ENCODE data around the gene NRXN2.

The NRXN2 gene

DNA sequence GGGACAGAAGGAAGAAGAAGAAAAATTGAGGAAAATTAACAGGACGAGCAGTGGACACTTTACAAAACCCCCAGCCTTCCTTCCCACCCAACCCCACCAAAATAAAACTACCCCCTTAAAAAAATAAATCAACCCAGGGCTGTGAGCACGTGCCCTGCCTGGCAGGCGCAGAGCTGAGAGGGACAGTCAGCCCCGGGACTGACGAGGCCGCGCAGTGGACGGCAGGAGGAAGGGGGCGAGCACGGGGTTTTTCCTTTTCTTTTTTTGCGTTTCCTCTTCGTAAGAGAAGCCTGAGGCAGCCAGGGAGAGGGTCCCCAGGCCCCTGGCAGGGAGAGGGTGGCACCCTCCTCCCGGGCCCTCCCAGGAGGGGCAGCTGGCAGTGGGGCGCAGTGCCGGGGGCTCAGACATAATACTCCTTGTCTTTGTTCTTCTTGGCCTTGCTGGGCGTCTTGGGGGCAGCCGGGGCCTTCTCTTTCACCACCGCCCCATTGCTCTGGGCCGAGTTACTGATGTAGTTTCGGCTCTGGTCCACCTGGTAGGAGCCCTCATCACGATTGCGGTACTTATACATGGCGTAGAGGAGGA is 116.1 kb downstream of the NRXN2 start:
- Histone ChIP-seq H3F3A (ENCODE audit: control insufficient read depth, insufficient read depth) (no peaks in the 10 kb centered on the region), H3K27ac (ENCODE audit: low read depth, low read length) (no peak overlapping the region), H3K36me3 (ENCODE audit: control insufficient read depth, low read length) (no peaks in the 10 kb centered on the region), H3K79me2 (ENCODE audit: control insufficient read depth, low read length) (no peaks in the 10 kb centered on the region), H3K4me1 (ENCODE audit: control insufficient read depth, low read length) (no peaks in the 10 kb centered on the region), H3K9me3 (ENCODE audit: control insufficient read depth, insufficient read depth, low read length) (no peaks in the 10 kb centered on the region), H3K4me3 (ENCODE audit: low read length) (no peak overlapping the region), H3K4me2 (ENCODE audit: low read length) (no peak overlapping the region), H3K27me3 (ENCODE audit: control insufficient read depth, low read length) (peaks cover 8% of the 10 kb centered on the region), H3K9me2 (replicated peaks; ENCODE audit: control insufficient read depth, low read length) (no peaks in the 10 kb centered on the region), H4K20me1 (ENCODE audit: control insufficient read depth, insufficient read depth, low read depth, low read length) (no peaks in the 10 kb centered on the region)
- TF ChIP-seq, protein P1, sequence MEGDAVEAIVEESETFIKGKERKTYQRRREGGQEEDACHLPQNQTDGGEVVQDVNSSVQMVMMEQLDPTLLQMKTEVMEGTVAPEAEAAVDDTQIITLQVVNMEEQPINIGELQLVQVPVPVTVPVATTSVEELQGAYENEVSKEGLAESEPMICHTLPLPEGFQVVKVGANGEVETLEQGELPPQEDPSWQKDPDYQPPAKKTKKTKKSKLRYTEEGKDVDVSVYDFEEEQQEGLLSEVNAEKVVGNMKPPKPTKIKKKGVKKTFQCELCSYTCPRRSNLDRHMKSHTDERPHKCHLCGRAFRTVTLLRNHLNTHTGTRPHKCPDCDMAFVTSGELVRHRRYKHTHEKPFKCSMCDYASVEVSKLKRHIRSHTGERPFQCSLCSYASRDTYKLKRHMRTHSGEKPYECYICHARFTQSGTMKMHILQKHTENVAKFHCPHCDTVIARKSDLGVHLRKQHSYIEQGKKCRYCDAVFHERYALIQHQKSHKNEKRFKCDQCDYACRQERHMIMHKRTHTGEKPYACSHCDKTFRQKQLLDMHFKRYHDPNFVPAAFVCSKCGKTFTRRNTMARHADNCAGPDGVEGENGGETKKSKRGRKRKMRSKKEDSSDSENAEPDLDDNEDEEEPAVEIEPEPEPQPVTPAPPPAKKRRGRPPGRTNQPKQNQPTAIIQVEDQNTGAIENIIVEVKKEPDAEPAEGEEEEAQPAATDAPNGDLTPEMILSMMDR (IDR thresholded peaks at IDR 0.05; ENCODE audit: low read depth, low read length, poor library complexity, severe bottlenecking): no peak
- TF ChIP-seq EZH2phosphoT487 (IDR thresholded peaks at IDR 0.05; ENCODE audit: borderline replicate concordance, low read length): no peak

- Histone ChIP-seq H3K36me3 (ENCODE audit: control insufficient read depth, low read length) (no peaks in the 10 kb centered on the region), H3F3A (ENCODE audit: control insufficient read depth, insufficient read depth) (no peaks in the 10 kb centered on the region), H3K27me3 (ENCODE audit: control insufficient read depth, low read length) (peaks cover 8% of the 10 kb centered on the region), H3K9me3 (ENCODE audit: control insufficient read depth, insufficient read depth, low read length) (no peaks in the 10 kb centered on the region), H4K20me1 (ENCODE audit: control insufficient read depth, insufficient read depth, low read depth, low read length) (no peaks in the 10 kb centered on the region), H3K4me2 (ENCODE audit: low read length) (no peak overlapping the region), H3K79me2 (ENCODE audit: control insufficient read depth, low read length) (no peaks in the 10 kb centered on the region), H3K4me3 (ENCODE audit: low read length) (no peak overlapping the region), H3K27ac (ENCODE audit: low read depth, low read length) (no peak overlapping the region), H3K9me2 (replicated peaks; ENCODE audit: control insufficient read depth, low read length) (no peaks in the 10 kb centered on the region), H3K4me1 (ENCODE audit: control insufficient read depth, low read length) (no peaks in the 10 kb centered on the region)
- no peak for TF ChIP-seq EZH2phosphoT487 (IDR thresholded peaks at IDR 0.05; ENCODE audit: borderline replicate concordance, low read length)
- TF ChIP-seq, protein P1 (IDR thresholded peaks at IDR 0.05; ENCODE audit: low read depth, low read length, poor library complexity, severe bottlenecking): no peak
These were observed 117.1 kb downstream of the NRXN2 start for GRCh38 chr11:64605656-64606585.

DNA sequence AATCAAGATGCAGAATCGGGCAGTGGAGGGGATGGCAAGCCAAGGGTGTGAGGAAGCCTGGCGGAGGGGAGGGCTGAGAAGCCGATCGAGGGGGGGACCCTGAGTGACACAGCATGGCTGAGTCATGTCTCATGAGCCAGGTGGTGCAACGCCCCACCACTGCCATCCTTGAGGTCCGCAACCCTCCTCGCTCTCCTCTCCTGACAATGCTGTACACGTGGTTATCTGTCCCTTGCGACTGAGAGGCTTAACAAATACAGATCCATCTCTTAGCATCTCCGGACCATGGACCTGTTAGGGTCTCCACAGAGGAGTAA is 117.8 kb downstream of the NRXN2 start:
- Histone ChIP-seq H3K36me3 (ENCODE audit: control insufficient read depth, low read length) (no peaks in the 10 kb centered on the region), H3K4me1 (ENCODE audit: control insufficient read depth, low read length) (no peaks in the 10 kb centered on the region), H3K9me3 (ENCODE audit: control insufficient read depth, insufficient read depth, low read length) (no peaks in the 10 kb centered on the region), H3K79me2 (ENCODE audit: control insufficient read depth, low read length) (no peaks in the 10 kb centered on the region), H3K4me3 (ENCODE audit: low read length) (no peak overlapping the region), H3K9me2 (replicated peaks; ENCODE audit: control insufficient read depth, low read length) (no peaks in the 10 kb centered on the region), H3F3A (ENCODE audit: control insufficient read depth, insufficient read depth) (no peaks in the 10 kb centered on the region), H4K20me1 (ENCODE audit: control insufficient read depth, insufficient read depth, low read depth, low read length) (no peaks in the 10 kb centered on the region), H3K27me3 (ENCODE audit: control insufficient read depth, low read length) (peaks cover 8% of the 10 kb centered on the region), H3K27ac (ENCODE audit: low read depth, low read length) (no peak overlapping the region), H3K4me2 (ENCODE audit: low read length) (no peak overlapping the region)
- TF ChIP-seq EZH2phosphoT487 (IDR thresholded peaks at IDR 0.05; ENCODE audit: borderline replicate concordance, low read length): no peak
- TF ChIP-seq, protein P1 (IDR thresholded peaks at IDR 0.05; ENCODE audit: low read depth, low read length, poor library complexity, severe bottlenecking): no peak
